Renal pelvis (tissue), 4 donors: ENCODE results near the gene ARHGAP15. TPM values are rescaled to one million over a fixed set of nuclear protein-coding genes. Genes with fewer than 3 reads are reported as not detected.

Experiments used
- DNase-seq: peaks from one replicate; pipeline ENCODE4 v3.0.0-alpha.2; 2013
- polyA plus RNA-seq, 3 donors: library from polyadenylated mRNA; unstranded; fragments of 120-200 nt; gene quantifications; one replicate each; pipeline ENCODE4 v1.2.1, GENCODE V29; 2013; ENCODE audit not compliant: insufficient read length in 3 of 3

Gene ARHGAP15
- polyA plus RNA-seq, 3 donors: 3.9 to 4.5 (median 4.3) TPM

DNA sequence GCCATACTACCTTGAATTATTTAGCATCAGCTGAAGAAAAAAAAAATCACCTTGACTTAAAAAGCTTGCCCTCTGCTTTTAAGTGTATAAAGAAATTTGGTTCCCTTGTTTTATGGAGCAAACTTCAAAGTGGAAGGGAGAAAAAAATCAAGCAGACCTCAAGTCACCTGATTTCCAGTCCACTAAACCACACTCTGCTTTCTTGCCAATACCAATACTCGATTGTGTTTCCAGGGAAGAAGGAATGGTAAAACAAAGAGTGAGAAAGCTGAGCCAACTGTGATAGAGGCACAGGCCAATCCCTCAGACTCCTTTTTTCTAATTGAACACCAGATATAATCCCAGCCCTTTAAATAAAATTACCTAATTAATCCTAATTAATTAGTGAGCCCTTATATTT lies 587.3 kb downstream of the ARHGAP15 start:
- DNase-seq: no peak

DNA sequence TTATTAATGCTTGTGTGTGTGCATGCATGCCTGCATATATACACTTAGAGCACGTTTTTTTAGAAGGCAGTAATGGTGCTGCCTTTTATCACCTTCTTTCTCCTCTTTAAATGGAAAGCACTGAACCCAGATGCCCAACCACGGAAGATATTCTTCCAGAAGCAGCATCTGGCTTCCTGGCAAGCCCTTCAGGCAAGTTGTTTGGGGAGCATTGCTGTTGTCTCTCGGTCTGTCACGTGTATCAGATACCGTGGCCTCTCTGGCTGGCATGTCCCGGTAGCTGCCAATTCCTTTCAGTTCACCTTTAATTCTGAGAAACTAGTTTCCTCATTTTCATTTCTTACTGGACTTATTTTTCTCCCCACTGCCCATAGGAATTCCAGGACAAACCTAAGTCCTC lies 587.8 kb downstream of the ARHGAP15 start:
- DNase-seq: no peak

DNA sequence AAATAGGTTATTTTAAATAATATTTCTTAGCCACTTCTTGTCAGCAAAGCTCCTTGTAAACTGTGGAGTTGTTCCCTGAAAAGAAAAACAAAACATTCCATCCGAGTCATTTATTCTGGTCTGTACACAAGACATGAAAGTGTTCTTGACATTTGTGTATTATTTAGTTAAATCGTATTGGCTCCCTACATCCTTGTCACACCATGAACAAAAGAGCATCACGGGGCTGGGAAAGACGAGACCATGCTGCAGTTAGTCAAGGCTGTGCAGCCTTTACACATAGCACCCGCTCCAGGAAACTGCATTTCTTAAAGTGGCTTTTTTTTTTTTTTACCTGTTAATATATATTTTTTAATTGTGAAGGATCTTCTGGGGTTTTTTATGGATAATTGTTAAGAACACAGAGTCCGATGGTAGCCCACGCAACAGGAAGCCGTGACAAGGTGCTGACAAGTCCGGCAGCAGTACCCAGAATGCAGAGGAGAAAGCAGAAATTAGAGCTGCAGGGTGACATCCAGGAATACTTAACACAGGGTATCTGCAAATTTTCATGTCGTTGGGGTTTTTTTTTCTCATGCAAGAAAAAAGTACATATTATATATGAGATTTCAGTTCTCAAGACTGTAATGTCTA lies 588.4 kb downstream of the ARHGAP15 start:
- peak; percentile 29 for DNase-seq

DNA sequence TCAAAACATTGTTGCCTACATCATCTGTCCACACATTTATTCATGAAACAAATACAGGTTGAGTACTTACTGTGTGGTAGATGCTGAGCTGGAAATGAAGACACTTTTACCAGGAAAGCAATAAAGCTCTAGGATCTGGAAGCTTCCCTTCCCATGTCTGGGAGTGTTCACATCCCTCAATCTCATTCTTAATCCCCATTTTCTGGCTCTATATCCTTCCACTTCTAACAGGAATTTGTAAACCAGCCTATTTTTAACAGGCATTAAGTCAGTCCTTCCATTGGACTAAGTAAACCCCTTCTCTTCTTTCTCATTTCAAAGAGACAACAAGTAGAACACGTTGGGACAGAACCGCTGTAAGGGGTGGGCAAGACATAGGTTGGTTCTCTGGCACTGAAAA lies 589.5 kb downstream of the ARHGAP15 start:
- no peak for DNase-seq

DNA sequence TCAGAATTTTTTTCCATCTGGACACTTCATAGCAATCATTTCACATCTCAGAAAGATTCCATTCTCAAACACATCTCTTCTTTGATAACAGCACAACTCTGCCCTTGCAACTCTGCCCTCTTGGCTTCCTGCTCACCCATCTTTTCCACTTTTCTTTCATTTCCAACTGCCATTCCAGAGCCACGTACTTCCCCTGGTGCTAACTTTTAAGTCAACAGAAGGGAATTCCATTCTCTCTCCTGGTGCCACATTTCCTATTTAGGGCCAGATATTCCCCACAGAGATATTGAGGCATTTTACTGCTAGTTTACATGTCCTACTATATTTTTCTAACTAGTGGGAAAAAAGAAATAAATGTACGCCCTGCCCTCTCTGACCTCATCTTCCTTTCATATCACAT lies 590.2 kb downstream of the ARHGAP15 start:
- DNase-seq: no peak

DNA sequence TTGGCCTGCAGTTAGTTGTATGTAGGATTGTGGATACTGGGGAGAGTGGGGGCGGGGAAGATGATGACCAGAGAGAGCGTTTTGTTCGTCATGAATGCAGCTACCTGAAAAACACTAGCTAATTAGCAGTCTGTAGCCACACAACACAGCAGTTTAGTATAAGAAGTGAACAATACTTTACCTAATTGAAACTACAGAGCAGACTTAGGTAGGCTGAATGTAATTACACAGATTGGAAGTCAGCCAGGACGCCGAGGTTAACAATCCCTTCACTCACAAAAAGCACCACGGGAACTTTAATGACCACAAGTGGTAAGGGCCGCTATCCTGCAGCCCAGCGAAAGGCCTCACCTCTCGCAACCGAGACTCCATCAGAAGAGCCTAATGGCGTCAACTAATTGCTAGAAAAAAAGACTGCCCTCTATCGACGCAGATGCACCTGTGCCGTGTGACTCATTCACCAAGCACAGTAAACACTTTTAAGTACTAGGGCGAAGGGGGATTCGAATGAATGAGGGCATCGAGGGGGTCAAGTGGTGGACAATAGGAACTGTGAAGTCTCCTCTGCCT lies 591.0 kb downstream of the ARHGAP15 start:
- DNase-seq: no peak

DNA sequence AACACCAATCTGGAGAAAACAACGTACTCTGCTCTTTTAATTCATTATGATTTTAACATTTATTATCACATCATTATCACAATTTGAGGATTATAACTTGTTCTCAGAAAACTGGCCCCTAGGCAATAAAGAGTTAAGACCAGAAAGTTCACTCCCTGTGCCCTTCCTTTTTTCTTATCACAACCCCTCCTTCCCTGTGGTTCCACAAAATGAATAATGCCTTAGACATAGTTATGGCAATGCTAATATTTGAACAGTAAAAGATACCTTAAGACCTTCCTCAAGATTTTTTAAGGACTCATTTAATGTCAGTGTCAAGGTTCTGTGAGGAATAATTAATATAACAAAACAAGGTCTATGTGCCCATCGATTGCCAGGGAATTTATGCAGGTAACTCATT lies 596.2 kb downstream of the ARHGAP15 start:
- DNase-seq: no peak

DNA sequence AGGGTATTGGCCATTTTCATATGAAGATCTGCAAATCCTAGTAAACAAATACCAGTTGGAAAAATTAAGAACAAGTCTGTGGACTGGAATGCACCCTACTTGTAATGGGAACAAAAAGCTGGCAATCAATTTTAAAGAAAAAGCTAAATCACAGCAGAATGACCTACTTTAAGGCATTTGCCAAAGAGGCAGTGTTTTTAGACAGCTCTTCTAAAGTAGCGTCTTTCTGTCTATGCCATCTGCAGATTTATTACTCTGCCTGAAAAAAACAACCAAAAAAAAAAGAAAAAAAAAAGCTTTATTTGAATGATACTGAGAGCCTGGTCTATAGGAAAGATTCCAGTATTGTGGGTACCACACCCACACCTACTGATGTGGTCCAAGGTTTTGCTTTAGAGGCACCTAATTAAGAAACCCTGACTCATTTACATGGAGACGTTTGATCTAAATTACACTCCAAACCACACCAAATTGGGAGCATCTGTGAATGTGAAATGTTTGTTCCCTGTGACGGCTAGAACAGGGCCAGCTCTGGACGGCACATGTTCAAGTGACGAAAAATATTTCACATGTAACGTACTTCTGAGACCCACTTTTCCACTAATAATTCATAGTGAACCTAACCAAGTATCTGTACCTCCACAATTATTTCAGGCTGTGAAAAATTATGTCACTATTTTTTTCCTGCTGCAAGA lies 597.1 kb downstream of the ARHGAP15 start:
- no peak for DNase-seq

DNA sequence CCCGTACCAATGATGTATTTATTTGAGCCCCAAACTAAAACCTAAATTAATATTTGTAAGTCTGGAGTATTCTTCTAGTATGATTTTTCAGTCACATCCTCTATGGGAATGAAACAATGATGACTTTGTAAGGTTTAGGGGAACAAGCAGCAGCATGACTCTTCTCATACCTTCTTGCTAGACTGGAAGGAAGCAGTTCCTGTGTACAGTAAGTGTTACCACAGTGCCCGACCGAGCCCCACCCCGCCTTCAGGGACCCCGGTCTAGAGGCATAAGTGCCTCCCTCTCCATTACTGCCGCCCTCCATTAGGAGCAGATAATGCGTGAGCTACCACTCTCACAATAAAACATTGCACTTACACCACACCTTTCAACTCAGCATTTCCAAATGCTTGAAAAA lies 599.3 kb downstream of the ARHGAP15 start:
- no peak for DNase-seq

DNA sequence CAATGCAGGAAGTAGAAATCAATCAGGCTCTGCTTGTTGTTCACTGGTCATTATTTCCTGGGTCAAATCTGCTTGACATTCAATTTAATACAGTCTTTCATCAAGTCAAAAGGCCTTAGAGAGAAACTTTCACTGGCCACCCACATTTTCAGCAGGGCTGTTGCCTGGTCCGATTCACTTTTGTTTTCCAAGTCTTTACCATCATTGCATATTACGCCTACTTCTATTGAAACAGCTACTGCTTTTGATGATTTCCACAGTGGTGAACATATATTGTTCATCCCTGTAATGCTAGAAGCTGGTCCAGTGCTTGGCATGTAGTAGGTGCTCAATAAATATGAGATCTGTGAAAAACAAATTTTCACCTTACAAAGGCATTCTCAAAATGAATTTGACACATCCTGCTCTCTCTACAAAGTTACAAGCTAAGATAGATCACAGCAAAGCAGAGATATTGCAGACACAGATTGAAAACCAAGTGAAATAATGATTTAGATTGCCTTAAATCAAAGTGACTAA lies 600.1 kb downstream of the ARHGAP15 start:
- no peak for DNase-seq

DNA sequence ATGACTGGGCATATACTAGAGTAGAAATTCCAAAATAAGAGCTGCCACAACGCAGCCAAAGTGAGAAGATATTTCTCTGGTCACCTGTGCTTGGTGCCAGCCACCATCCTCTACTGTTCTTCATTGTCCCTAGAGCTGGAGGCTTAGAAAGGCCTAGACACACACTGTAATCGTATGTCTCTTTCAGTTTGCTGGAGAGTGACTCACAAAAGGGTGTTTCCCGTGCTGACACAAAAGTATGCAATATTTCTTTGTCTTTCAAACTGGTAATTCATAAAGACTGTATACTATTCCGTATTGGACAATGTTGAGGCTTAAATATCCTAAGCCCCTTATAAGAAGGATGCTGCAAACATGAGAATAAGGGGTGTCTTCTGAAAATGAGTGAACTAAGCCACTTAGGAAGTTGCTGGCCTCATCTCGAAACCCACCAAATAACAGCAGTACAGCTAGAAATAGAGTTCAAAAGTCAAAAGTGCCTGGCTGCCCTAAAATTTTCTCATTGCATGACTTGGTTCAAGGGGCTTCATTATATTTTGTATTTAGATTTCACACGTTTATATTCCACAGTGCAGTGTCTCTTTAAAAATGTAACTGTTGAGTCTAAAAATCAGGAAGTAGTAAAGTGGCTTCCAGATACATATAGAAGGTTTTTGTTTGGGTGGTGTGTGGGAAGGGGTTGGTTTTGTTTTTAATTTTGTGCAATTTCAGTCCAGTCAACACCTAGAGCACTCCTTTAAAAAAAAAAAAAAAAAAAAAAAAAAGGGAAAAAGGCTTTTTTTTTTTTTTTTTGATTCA lies 601.1 kb downstream of the ARHGAP15 start:
- DNase-seq: no peak

DNA sequence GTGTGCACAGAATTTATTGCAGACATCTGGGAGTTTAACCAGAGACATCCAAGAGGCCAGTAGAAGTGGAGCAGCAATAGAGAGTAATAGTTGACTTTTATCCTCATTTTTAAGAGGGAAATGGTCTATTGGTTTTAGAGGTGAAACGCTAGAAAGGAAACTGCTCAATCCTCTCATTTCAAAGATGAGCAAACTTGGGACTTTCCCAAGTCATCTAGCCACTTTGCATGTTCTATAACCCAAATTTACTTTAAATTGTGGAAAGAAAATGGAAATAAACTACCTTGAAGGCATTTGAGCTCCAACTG lies 601.7 kb downstream of the ARHGAP15 start:
- no peak for DNase-seq

DNA sequence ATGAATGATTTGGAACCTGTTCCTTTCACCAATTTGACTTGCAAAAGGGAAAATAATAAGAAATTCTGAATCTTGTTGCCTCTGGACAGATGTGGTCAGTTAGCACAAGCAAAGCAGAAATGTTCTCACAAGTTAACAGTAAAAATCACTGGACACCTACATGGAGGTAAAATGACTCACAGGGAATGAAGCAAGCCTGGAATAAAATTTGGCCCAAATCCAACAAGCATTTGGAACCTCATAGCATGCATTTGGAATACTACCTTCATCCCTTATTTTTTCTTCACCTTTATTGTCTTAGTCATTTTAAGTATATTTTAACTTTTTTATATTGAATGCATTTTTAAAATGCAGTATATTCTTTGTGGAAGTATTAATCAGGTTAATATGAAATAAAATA lies 602.9 kb downstream of the ARHGAP15 start:
- DNase-seq: no peak

DNA sequence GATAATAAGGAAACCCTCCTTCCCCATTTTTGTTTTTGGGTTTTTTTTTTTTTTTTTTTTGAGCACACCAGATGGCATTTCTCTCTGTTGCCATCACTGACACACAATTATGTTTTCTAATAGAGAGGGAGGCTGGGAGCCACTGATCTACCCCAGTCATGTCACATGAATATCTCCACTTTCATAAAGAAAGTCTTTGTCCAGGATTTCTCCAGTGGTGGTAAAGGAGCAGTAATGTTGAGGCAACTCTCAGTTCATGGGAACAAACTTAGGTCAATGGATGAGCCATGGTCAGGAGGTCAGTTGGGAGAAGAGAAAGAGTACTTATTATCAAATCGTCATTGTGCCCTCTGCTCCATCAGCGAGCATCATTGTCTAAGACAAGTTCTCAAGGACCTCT lies 603.7 kb downstream of the ARHGAP15 start:
- no peak for DNase-seq

DNA sequence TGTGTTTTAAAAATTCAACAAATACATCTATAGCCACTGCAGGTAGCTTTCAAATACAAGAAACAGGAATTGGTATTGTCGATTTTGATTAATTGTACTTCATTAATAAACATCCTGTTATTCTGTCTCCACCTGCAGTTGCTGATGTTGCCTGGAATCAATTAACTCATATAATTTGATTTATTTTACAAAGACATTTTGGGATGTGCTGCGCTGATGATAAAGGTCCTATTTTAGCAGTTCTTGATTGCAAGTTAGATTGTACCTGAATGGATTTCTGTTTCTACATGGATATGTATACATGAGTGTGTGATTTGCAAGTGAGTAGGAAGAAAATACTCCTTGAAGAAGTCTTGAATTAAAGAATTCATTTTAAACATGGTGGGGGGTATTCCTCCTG lies 605.3 kb downstream of the ARHGAP15 start:
- DNase-seq: no peak

DNA sequence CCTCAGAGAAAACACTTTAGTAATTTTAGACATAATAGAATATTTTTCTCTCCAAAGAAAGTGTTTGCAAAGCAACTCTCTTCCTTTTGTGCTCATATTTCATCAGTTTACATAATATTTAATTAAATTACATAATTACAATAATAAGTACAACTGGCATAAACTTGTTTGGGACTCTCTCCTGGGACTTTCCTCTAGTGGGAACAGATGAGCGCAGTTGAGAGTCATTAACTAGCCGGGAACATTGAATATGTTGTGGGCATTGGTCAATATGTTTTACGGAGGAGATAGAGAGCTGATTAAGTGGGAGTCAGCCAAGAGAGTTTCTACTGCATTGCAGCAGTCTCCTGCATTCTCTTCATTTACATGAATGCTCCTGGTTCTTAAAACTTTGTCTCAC lies 607.7 kb downstream of the ARHGAP15 start:
- no peak for DNase-seq

DNA sequence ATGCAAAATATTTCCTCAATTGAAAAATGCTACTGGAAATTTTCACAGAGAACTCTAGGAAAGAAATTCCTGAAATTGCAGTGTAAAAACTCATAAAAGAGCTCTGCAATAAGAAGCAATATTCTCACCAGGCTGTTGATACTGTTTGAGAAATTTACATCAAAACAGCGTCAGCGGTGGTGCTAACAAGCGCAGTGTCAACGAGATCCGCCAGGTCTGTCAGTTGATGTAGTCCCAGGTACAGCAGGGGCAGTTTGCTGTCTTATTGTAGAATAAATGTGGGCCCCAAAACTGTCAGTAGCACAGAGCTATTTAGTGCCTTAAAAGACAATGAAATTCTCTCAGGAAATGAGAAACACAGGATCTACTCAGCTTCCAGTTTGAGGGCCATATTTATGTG lies 611.2 kb downstream of the ARHGAP15 start:
- no peak for DNase-seq

DNA sequence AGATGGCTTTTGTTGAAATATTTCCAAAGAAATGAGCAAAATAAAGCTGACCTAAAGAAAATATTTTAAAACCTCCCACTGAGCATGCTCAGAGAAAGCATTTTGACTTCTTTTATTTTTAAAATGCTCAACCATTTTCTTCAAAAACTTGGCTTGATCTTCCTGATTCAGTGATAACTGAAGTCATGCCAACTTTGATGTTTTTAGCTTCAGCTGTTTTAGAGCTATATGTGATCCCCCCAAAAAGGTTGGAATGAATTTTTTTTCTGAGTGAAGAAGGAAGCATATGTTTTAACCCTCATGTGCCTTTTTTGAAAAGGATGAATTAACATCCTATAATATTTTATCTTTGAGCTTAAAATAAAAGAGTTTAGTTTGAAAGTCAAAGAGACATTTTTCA lies 612.0 kb downstream of the ARHGAP15 start:
- DNase-seq: no peak

DNA sequence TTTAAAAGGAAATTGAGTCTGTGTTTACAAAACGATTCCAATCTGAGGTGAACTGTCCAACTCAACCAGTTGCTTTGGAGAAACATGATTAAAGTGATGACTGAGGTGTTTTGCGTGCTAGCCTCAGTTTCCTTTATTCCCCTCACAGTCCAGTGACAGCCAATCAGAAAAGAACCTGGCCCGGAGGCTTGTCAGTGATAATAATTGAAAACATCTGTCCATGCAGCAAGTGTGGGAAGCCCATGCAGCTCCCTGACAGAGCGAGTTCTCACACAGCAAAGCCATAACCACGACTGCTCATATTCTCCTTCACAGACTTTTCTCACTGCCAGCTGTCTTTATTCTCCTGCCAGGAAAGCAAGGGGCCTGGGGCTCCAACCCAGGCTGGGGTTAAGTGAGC lies 613.4 kb downstream of the ARHGAP15 start:
- DNase-seq: no peak

DNA sequence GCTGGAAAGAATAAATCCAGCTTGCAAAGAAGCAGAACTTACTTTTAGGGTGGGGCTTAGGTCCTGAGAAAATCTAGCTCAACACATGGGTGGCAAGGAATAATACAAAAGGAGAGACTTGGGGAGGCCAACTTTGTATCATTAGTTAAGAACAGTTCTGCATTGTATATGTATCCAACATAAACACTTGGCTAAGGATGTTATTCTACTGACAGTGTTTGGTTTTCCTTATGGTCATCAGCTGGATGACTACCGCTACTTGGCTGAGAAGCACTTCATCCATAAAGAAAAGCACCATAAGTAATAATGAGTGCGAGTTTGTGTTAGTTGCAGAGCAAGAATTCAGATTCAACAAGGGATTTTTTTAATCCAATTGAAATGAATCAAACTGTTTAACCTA lies 614.9 kb downstream of the ARHGAP15 start:
- no peak for DNase-seq

DNA sequence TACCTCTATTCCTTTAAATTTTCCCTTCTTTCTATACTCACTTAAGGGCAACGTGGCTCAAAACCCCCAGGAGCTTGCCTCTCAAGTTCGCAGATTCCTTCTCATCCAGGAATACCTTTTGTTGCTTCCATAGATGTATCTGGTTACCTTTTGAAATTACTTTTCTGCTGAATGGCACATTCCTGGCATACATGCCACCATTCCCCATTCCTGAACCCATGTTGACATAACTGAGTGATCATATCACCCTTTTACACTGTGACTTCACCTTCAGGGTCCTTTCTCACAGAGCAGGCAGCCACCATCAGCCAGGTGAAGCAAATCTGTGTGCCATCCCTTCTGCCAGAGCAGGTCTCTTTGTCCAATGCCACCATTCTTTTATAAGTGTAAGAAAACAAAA lies 615.8 kb downstream of the ARHGAP15 start:
- peak; percentile 21 for DNase-seq

DNA sequence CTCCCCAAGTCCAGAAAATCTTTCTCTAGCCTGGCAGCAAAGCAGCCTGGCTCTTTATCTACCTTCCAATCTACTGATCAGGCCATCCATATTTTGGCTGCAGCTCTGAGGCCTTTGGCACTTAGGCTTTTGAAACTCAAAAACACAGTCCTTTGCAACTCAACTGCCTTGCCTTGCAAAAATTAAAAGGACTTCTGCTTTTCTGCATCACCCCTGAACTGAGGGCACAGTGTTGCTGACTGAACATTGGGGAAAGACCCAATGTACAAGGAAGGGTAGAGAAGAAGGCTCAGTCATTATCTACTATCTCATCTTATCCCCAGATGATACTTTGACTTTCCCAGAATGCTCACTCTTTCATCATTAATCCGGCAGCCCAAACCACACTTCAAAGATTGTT lies 625.5 kb downstream of the ARHGAP15 start:
- DNase-seq: no peak
